T-helper 1 cell treated with Interleukin-12 subunit alpha and Interleukin-12 subunit beta and Interleukin-4 antibody, amounts not matched to agents 30 ng/mL and 1 ng/mL, for 36 hours (primary cell): ENCODE measurements around the gene EPAS1. TPM values are rescaled to one million over a fixed set of nuclear protein-coding genes. Genes with fewer than 3 reads are reported as not detected.

Source experiments
- intact Hi-C: fragments of 100-400 bp; cut with micrococcal nuclease; formaldehyde crosslinking; loops from one replicate; pipeline ENCODE4 v1.15.1; 2024
- total RNA-seq: library from RNA; stranded (reverse); gene quantifications from 2 replicates; pipeline ENCODE4 v1.2.3, GENCODE V29; 2022

Gene EPAS1
- total RNA-seq, 1 donor from 2014 or later = 17.1 TPM

DNA sequence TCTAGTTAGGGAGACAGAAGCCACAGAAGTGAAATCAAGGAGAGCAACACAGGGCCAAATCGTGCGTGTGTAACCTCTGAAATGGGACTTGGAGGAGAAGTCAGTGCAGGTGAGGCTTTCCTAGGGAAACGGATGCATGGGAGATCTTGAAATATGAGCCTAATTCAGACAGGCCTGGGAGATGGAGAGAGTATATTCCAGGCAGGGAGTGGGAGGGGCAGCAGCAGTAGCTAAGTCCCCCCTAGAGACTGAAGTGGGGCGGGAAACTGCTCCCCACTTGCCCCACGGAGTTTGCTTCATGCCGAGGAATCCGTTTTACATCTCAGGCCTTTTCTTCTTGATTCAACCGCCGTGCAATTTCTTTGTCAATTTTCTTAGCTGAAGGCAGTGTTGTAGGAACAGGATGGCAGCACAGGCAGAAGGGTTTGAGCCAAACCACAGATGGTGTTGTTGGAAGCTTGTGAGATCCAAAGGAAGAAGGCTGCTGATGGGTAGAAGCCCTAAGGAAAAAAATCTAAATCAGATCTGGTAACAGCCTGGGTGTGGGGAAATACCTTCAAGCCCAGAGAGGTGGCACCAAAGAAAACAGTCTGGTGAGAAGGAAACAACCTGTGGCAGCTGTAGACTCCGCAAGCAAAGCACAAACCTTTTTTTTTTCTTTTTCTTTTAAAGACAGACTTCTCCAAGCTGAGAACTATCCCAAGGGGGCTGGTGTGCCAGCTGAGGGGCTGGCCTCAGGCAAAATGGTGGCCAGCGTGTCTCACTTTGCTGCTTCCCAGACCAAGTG lies 40.2 kb downstream of the EPAS1 start:
- intact Hi-C loops = loop anchor here (2.0 kb wide), 1 partner anchor 27 kb away; no protein-coding TSS in a partner anchor

DNA sequence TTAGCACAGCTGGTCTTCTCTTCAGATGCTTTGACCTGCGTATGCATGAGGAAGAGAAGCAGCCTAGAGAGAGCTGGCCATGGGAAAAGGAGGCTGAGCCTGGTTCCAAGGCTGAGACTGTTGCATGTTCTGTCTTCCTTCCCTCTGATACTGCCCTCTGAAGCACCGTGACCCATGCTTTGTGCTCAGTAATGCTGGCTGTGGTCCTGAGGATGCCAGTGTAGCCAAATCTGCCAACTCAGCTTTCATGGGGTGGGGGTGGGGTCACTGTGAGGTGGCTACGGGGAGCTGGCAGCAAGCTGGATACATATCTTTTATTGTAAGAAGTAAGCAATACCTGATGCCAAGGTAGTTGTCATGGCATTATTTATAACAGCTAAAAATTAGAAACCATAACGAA lies 41.5 kb downstream of the EPAS1 start:
- intact Hi-C loops = no loop called here

DNA sequence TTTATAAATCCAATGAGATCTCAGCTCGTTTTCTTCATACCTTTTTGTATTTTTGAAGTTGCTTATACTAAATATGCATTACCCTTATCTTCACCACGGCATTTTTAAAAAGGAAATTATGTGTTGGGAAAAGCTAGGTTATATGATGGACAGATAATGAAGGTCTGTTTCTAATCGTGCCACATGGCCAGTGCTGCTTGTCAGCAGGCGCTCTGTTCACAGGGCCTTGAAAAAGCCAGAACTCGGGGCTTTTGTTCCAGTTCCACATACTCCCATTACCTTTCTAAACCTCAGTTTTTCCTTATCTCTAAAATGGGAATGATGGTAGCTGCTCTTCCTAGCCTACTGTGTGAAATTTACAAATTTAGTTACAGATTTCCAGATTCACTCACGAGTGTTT lies 42.0 kb downstream of the EPAS1 start:
- intact Hi-C loops = no loop called here

DNA sequence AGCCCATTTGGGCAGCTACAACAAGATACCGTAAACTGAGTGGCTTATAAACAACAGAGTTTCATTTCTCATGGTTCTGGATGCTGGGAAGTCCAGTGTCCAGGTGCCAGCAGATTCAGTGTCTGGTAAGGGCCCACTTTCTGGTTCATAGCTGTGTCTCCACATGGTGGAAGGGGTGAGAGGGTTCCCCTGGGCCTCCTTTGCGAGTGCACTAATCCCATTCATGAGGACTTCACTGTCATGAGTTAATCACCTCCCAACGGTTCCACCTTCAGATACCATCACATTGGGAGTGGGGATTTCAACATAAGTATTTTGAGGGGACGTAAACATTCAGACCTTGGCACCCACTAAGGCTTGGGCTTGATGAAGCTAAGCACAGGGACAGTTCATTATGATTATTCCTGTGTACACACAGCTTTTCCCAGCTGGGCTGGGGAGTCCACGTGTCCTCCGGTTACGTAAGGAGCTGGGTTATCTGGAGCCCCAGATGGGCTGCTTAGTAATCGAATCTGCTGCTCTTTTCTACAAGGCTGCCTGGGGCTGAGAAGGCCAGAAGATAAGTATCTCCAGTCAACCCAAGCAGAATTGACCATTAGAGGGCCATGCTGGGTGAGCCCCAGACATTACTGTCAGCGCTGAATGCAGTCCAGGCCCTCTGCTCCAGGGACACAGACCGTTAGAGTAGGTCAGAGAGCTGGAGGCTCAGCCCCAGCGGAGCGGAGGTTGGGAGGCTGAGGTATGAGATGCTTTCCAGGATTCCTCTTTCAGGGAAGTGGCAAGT lies 42.7 kb downstream of the EPAS1 start:
- intact Hi-C loops = no loop called here

GRCh38 chr2:46340740-46341420 lies 43.7 kb downstream of the EPAS1 start:
- intact Hi-C loops = no loop called here

DNA sequence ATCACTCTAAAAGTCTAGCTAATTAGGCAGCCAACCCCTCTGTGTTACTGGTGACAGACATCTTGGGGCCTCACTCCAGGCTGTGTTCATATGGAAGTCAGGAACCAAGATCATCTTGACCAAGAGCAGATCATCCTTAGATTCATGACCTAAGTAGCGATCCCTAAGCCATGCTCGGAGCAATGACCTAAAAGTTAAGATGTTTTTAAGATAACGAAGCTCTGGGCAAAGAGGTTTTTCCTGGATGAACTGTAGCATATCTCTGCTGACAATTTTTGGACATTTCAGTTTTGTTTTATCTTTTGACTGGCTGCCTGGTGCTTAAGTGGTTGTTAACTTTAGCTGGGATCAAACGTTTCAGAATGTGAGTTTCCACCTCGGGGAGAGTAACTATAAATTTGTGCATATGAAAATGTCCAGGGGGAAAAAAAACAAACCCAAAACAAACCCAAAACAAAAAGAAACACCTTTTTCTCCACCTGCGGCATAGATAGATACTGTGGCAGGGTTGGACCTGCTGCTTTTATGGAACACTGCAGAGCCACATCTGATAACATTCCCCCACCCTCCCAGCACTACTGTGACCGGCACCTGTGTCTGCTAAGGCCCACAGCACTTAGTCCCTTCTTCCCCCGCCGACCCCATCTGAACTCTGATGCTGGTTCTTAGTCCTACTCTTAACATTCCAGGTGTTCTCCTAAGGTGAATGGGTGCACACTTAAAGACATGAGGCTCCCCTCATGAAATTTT lies 45.5 kb downstream of the EPAS1 start:
- intact Hi-C loops = no loop called here

- intact Hi-C loops = no loop called here
Observed at GRCh38 chr2:46344706-46345105, 47.5 kb downstream of the EPAS1 start.

DNA sequence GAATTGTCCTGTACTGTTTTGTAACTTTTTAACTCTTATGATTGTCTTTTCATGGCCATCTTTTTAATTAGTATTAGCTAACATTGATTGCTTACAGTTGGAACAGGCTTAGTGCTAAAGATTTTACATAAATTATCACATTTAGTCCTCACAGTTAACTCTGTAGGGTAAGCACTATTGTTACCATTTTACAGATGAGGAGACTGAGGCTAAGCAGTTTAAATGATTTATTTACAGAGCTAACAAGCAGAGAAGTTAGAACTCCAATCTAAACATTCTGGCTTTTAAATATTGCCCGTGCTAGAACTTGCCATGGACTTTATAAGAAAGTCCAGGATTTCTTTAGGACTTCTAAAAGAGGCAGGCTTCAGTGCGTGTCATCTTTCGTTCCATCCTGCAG lies 48.6 kb downstream of the EPAS1 start:
- intact Hi-C loops = no loop called here

DNA sequence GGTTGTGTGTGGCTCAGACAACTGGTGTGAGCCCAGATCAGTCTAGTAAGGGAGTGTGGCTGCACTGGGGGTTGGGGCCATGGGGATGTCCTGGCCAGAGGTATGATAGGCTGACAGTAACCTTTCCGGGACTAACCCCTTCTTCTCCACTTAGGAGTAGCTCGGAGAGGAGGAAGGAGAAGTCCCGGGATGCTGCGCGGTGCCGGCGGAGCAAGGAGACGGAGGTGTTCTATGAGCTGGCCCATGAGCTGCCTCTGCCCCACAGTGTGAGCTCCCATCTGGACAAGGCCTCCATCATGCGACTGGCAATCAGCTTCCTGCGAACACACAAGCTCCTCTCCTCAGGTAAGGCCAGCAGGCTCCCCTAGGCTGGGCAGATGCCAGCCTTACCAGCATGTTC lies 49.5 kb downstream of the EPAS1 start:
- intact Hi-C loops = no loop called here

- intact Hi-C loops = no loop called here
Observed at GRCh38 chr2:46347648-46348280, 50.6 kb downstream of the EPAS1 start.

GRCh38 chr2:46349115-46349547 lies 51.9 kb downstream of the EPAS1 start:
- intact Hi-C loops = no loop called here

DNA sequence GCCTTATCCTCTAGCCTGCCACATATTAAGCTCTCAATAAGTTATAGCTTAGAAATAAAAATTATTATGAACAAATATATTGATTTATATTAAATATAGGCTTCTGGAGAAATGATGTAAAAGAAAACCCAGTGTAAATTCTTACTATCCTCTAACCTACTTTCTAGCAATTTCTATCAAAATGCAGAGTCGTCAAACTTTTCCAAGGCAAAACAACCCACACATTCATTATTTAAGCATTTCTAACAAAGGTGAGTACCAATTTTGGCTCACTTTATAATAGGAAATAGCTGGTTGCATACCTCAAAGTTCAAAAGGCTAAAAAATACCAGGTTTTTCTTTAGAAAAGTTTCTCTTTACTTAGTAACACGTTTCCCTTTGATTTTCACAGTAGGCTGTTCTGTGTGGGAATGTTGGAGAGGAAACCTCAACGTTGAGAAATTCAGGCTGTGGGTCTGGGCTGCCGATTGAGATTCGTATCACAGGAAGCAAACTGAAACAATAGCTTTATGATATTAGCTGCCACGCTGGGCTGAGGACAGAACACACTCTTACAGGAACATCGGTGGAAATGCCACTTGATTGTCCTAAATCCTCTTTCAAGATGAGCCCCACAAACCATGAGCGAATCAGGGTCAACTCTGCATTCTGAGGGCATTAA lies 53.0 kb downstream of the EPAS1 start:
- intact Hi-C loops = loop anchor here (2.0 kb wide), 1 partner anchor 111 kb away; no protein-coding TSS in a partner anchor

GRCh38 chr2:46351098-46351749 lies 54.0 kb downstream of the EPAS1 start:
- intact Hi-C loops = loop anchor here (1.0 to 2.0 kb wide), 2 partner anchors 54 to 112 kb away; partner anchors contain the start of gene EPAS1

DNA sequence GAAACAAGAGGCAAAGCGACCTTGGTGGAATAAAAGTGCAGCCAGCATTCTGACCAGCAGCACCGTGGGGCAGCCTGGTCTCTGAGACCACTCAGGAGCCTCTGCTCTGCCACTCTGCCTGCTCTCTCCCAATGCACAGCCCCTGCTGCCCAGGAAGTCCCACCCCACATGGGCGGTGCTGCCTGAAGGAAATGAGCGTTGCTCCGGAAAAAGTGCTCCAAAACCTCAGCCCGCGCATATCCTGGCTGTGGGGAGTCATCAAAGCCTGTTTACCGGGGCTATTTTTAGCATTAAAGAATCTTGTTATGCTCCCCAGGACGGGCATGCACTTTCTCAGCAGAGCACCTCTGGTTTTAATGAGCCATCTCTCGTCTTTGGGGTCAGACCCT lies 54.5 kb downstream of the EPAS1 start:
- intact Hi-C loops = loop anchor here (1.0 to 2.0 kb wide), 3 partner anchors 12 to 113 kb away; partner anchors contain the start of gene EPAS1

DNA sequence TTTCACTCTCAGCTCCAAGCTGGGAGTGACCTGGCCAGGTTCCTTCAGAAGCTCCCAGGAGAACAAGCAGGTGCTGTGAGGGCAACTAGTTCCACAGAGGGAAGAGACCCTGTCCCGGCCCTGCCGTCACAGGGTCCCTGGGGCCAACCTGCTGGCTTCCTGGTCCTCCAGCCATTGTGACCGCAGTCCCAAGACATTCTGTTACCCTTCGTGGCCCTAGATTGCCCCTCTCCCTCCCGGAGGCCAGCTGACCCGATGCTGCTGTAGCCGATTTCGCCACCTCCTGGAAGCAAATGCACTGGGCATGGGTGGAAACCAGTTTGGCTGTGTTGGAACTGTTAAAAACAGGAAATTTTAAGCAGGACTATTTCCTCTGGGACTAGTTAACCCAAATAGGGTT lies 55.4 kb downstream of the EPAS1 start:
- intact Hi-C loops = loop anchor here (1.0 kb wide), 1 partner anchor 11 kb away; no protein-coding TSS in a partner anchor

DNA sequence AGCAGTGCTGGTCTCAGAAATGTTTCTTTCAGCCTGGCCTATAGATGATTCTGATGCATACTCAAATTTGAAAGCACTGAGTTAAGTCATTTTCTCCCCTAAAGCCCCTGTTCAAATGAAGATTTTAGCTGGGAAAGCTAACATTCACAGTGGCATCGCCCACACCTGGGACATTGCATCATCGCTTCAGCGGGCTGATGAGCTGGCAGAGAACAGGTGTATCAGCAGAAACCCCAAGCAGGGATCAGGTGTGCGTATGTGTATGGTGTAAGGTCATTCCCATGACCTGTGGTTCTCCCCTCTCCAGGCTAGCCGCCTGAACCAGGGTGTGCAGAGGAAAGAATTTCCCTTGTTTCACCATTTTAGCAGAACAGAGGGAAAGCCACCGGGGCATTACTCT lies 56.3 kb downstream of the EPAS1 start:
- intact Hi-C loops = no loop called here

DNA sequence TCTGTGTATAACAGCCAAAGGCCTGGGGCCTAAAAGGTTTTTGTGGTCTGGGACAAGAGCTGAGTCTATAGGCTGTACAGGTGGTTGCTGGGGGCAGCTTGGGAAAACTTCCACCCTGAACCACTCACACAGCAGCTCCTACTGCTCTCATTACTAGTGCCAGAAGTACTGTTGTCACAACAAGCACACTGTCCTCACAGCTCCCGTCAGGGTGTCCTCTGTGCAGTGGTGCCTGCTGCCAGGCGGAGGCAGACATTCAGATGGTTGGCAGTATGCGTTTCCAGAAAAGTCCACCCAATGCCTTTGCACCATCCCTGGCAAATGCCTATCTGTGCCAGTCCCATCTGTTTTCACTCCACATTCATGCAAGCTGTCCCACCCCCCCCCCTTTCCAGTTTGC lies 58.5 kb downstream of the EPAS1 start:
- intact Hi-C loops = no loop called here

- intact Hi-C loops = no loop called here
Observed at GRCh38 chr2:46356991-46357390, 59.8 kb downstream of the EPAS1 start.

- intact Hi-C loops = no loop called here
Observed at GRCh38 chr2:46358713-46359112, 61.5 kb downstream of the EPAS1 start.
